NCI-H2196 (cell line): Measurements from ENCODE around the gene GATA5.

Source experiments
- DNase-seq: peaks from one replicate; lab custom pipeline; 2025; ENCODE audit not compliant: unreplicated experiment; lab: John Stamatoyannopoulos, UW

GATA5 gene

GRCh38 chr20:62457098-62457497, 18.7 kb downstream of the GATA5 start:
- DNase-seq, result no peak

GRCh38 chr20:62455929-62456328, 19.9 kb downstream of the GATA5 start:
- no peak for DNase-seq

- no peak for DNase-seq
Observed at GRCh38 chr20:62454904-62455636, 20.7 kb downstream of the GATA5 start.

- DNase-seq, result no peak
Observed at GRCh38 chr20:62453186-62453808, 22.5 kb downstream of the GATA5 start.

GRCh38 chr20:62452475-62453095, 23.2 kb downstream of the GATA5 start:
- DNase-seq, result no peak

GRCh38 chr20:62451970-62452369, 23.8 kb downstream of the GATA5 start:
- DNase-seq, result no peak

GRCh38 chr20:62451156-62451767, 24.5 kb downstream of the GATA5 start:
- no peak for DNase-seq

GRCh38 chr20:62449951-62450691, 25.7 kb downstream of the GATA5 start:
- no peak for DNase-seq

GRCh38 chr20:62448788-62449187, 27.0 kb downstream of the GATA5 start:
- DNase-seq, result no peak

GRCh38 chr20:62448038-62448437, 27.8 kb downstream of the GATA5 start:
- no peak for DNase-seq

GRCh38 chr20:62446888-62447869, 28.6 kb downstream of the GATA5 start:
- DNase-seq, result no peak

- DNase-seq, result no peak
Observed at GRCh38 chr20:62446481-62446880, 29.3 kb downstream of the GATA5 start.

GRCh38 chr20:62445553-62446340, 30.0 kb downstream of the GATA5 start:
- DNase-seq, result no peak

GRCh38 chr20:62444286-62444685, 31.5 kb downstream of the GATA5 start:
- no peak for DNase-seq

GRCh38 chr20:62441987-62442539, 33.7 kb downstream of the GATA5 start:
- no peak for DNase-seq

GRCh38 chr20:62439218-62439617, 36.6 kb downstream of the GATA5 start:
- peak; percentile 16 for DNase-seq

- DNase-seq, result peak; percentile 67
Observed at GRCh38 chr20:62437927-62438326, 37.9 kb downstream of the GATA5 start.

- DNase-seq, result no peak
Observed at GRCh38 chr20:62437496-62437895, 38.3 kb downstream of the GATA5 start.

GRCh38 chr20:62436692-62437091, 39.1 kb downstream of the GATA5 start:
- DNase-seq, result no peak
